Skeletal muscle satellite cell (primary cell): ENCODE measurements around the gene IRAK1.
A peak's percentile ranks its signal among the peaks of the same experiment; 100 is the strongest.
"Not testable (repeated sequence)": the region's sequence is repeated elsewhere in the genome, so short reads cannot be mapped to it uniquely, and the experiment has no call there.

Source experiments
- H3K27me3 ChIP-seq: 2 replicates; pipeline ENCODE4 v1.7.0; 2013; ENCODE audit warnings: low read length; ENCODE audit not compliant: control insufficient read depth, insufficient read depth
- H3K36me3 ChIP-seq: 2 replicates; pipeline ENCODE4 v1.7.0; 2013; ENCODE audit warnings: mild to moderate bottlenecking, control low read depth, low read length; ENCODE audit not compliant: insufficient read depth
- H3K4me1 ChIP-seq: 2 replicates; pipeline ENCODE4 v1.7.0; 2013; ENCODE audit warnings: low read length; ENCODE audit not compliant: control insufficient read depth, insufficient read depth
- H3K4me2 ChIP-seq: 2 replicates; pipeline ENCODE4 v1.7.0; 2013; ENCODE audit warnings: mild to moderate bottlenecking, low read length
- H3K4me3 ChIP-seq: 2 replicates; pipeline ENCODE4 v1.7.0; 2013; ENCODE audit warnings: low read length
- H3K9ac ChIP-seq: 2 replicates; pipeline ENCODE4 v1.7.0; 2013; ENCODE audit warnings: mild to moderate bottlenecking, low read depth, low read length, moderate library complexity
- H3K9me3 ChIP-seq: replicated peaks from 2 replicates; pipeline ENCODE4 v1.7.0; 2013; ENCODE audit warnings: mild to moderate bottlenecking, control low read depth, low read length

Gene IRAK1

GRCh38 chrX:154008521-154008920 is 11.2 kb downstream of the IRAK1 start:
- Histone ChIP-seq H3K9me3 (no peaks in the 10 kb centered on the region), H3K9ac (no peak overlapping the region), H3K27me3 (no peaks in the 10 kb centered on the region), H3K4me2 (no peak overlapping the region), H3K4me3 (no peak overlapping the region), H3K36me3 (peaks cover 42% of the 10 kb centered on the region), H3K4me1 (peaks cover 4% of the 10 kb centered on the region)

- Histone ChIP-seq H3K9me3 (no peaks in the 10 kb centered on the region), H3K4me1 (peaks cover 10% of the 10 kb centered on the region), H3K27me3 (no peaks in the 10 kb centered on the region), H3K4me3 (no peak overlapping the region), H3K4me2 (no peak overlapping the region), H3K36me3 (peaks cover 26% of the 10 kb centered on the region), H3K9ac (no peak overlapping the region)
These were observed 12.8 kb downstream of the IRAK1 start for GRCh38 chrX:154006947-154007346.

GRCh38 chrX:154004315-154004714 is 15.4 kb downstream of the IRAK1 start:
- H3K9ac ChIP-seq: no peak overlapping the region
- no peak overlapping the region for H3K4me2 ChIP-seq
- no peaks in the 10 kb centered on the region for H3K9me3 ChIP-seq
- H3K27me3 ChIP-seq: no peaks in the 10 kb centered on the region
- no peak overlapping the region for H3K4me3 ChIP-seq
- peaks cover 10% of the 10 kb centered on the region for H3K36me3 ChIP-seq
- peaks cover 15% of the 10 kb centered on the region for H3K4me1 ChIP-seq

- Histone ChIP-seq H3K9me3 (no peaks in the 10 kb centered on the region), H3K4me1 (peaks cover 15% of the 10 kb centered on the region), H3K9ac (peak overlapping the region; percentile 61), H3K4me2 (peak overlapping the region; percentile 47), H3K27me3 (no peaks in the 10 kb centered on the region), H3K36me3 (peaks cover 6% of the 10 kb centered on the region), H3K4me3 (no peak overlapping the region)
These were observed 17.4 kb downstream of the IRAK1 start for GRCh38 chrX:154002215-154002719.

GRCh38 chrX:154000051-154000450 is 19.7 kb downstream of the IRAK1 start:
- Histone ChIP-seq H3K4me3 (no peak overlapping the region), H3K36me3 (no peaks in the 10 kb centered on the region), H3K9me3 (no peaks in the 10 kb centered on the region), H3K4me1 (peaks cover 15% of the 10 kb centered on the region), H3K27me3 (no peaks in the 10 kb centered on the region), H3K4me2 (peak overlapping the region; percentile 52), H3K9ac (no peak overlapping the region)

GRCh38 chrX:153999359-154000037 is 20.2 kb downstream of the IRAK1 start:
- Histone ChIP-seq H3K36me3 (no peaks in the 10 kb centered on the region), H3K9me3 (no peaks in the 10 kb centered on the region), H3K9ac (no peak overlapping the region), H3K27me3 (no peaks in the 10 kb centered on the region), H3K4me1 (peaks cover 15% of the 10 kb centered on the region), H3K4me2 (peak overlapping the region; percentile 52), H3K4me3 (no peak overlapping the region)

GRCh38 chrX:153995504-153995903 is 24.2 kb downstream of the IRAK1 start:
- H3K36me3 ChIP-seq: no peaks in the 10 kb centered on the region
- no peak overlapping the region for H3K4me2 ChIP-seq
- no peak overlapping the region for H3K4me3 ChIP-seq
- no peaks in the 10 kb centered on the region for H3K27me3 ChIP-seq
- no peak overlapping the region for H3K9ac ChIP-seq
- H3K9me3 ChIP-seq: no peaks in the 10 kb centered on the region
- peaks cover 4% of the 10 kb centered on the region for H3K4me1 ChIP-seq

GRCh38 chrX:153994398-153994797 is 25.3 kb downstream of the IRAK1 start:
- H3K9ac ChIP-seq, H3K27me3 ChIP-seq, H3K4me2 ChIP-seq, H3K36me3 ChIP-seq, H3K9me3 ChIP-seq, H3K4me1 ChIP-seq, H3K4me3 ChIP-seq: not testable (repeated sequence)

- H3K4me3 ChIP-seq: no peak overlapping the region
- H3K4me1 ChIP-seq: no peaks in the 10 kb centered on the region
- H3K4me2 ChIP-seq: no peak overlapping the region
- no peak overlapping the region for H3K9ac ChIP-seq
- H3K36me3 ChIP-seq: no peaks in the 10 kb centered on the region
- H3K9me3 ChIP-seq: no peaks in the 10 kb centered on the region
- H3K27me3 ChIP-seq: no peaks in the 10 kb centered on the region
These were observed 25.7 kb downstream of the IRAK1 start for GRCh38 chrX:153993978-153994377.

GRCh38 chrX:153993079-153993478 is 26.6 kb downstream of the IRAK1 start:
- no peaks in the 10 kb centered on the region for H3K36me3 ChIP-seq
- no peaks in the 10 kb centered on the region for H3K9me3 ChIP-seq
- H3K4me1 ChIP-seq: no peaks in the 10 kb centered on the region
- no peak overlapping the region for H3K9ac ChIP-seq
- no peak overlapping the region for H3K4me3 ChIP-seq
- H3K4me2 ChIP-seq: no peak overlapping the region
- no peaks in the 10 kb centered on the region for H3K27me3 ChIP-seq

GRCh38 chrX:153992180-153992579 is 27.5 kb downstream of the IRAK1 start:
- Histone ChIP-seq H3K4me3 (no peak overlapping the region), H3K4me2 (no peak overlapping the region), H3K9me3 (no peaks in the 10 kb centered on the region), H3K9ac (no peak overlapping the region), H3K36me3 (no peaks in the 10 kb centered on the region), H3K27me3 (no peaks in the 10 kb centered on the region), H3K4me1 (no peaks in the 10 kb centered on the region)

GRCh38 chrX:153991013-153991580 is 28.6 kb downstream of the IRAK1 start:
- Histone ChIP-seq H3K27me3 (no peaks in the 10 kb centered on the region), H3K4me2 (no peak overlapping the region), H3K4me3 (no peak overlapping the region), H3K9ac (no peak overlapping the region), H3K4me1 (no peaks in the 10 kb centered on the region), H3K36me3 (no peaks in the 10 kb centered on the region), H3K9me3 (no peaks in the 10 kb centered on the region)
